GM12878 (cell line): ENCODE results near the gene VPS45. TPM values are rescaled to one million over a fixed set of nuclear protein-coding genes. Genes with fewer than 3 reads are reported as not detected.

Experiments used
- ATAC-seq: fragments of 200-7000 bp; cut with Tn5 transposase; 3 replicates; pipeline ENCODE4 v1.9.1; 2020; ENCODE audit warnings: mild to moderate bottlenecking, moderate library complexity
- BruUV-seq: library from RNA; stranded (reverse); fragments of 400-500 nt; replicated peaks from 2 replicates; lab custom pipeline; 2021; lab: Mats Ljungman, UMichigan
- CTCF ChIA-PET: fragments of 300-600 bp; sonication (Branson Sonifier 250); formaldehyde crosslinking; extraction: SDS; loops from one replicate; lab custom pipeline; 2021; ENCODE audit warnings: inconsistent platforms; lab: Yijun Ruan, JAX
- POLR2A ChIA-PET: fragments of 350-600 bp; formaldehyde crosslinking; extraction: SDS; loops from one replicate; lab custom pipeline; 2021; ENCODE audit warnings: inconsistent platforms; lab: Charles Lee
- RAD21 ChIA-PET: fragments of 300-600 bp; sonication (Branson Sonifier 250); formaldehyde crosslinking; loops from one replicate; lab custom pipeline; 2023; ENCODE audit warnings: antibody characterized with exemption; ENCODE audit not compliant: unreplicated experiment; lab: Charles Lee
- SMC1A ChIA-PET: fragments of 300-600 bp; sonication (Branson Sonifier 250); formaldehyde crosslinking; loops from one replicate; lab custom pipeline; 2023; ENCODE audit not compliant: unreplicated experiment, uncharacterized antibody; lab: Charles Lee
- DNase-seq: peaks from one replicate; pipeline ENCODE4 v3.0.0-alpha.2; 2011; ENCODE audit warnings: low read depth, low spot score
- FAIRE-seq: peaks from 3 replicates; lab custom pipeline; 2011; peaks lifted over from hg19 to GRCh38; lab: Jason Lieb, UNC
- H2AFZ ChIP-seq: 2 replicates; pipeline ENCODE4 v1.6.0; 2011; ENCODE audit warnings: low read depth, low read length, control low read depth; ENCODE audit not compliant: control insufficient read depth
- H3K27ac ChIP-seq: 2 replicates; pipeline ENCODE4 v1.5.1; 2011; ENCODE audit warnings: control low read depth; ENCODE audit not compliant: control insufficient read depth, insufficient read depth
- H3K27me3 ChIP-seq, 2 experiments: replicated peaks in 1 of 2; 2 replicates each; pipeline versions ENCODE4 v1.6.0 to v1.6.1; 2011; ENCODE audit warnings: low read length in 1 of 2; ENCODE audit not compliant: control insufficient read depth in 2 of 2, insufficient read depth in 2 of 2
- H3K36me3 ChIP-seq, 2 experiments: 2 replicates each; pipeline ENCODE4 v1.5.1; 2011; ENCODE audit warnings: low read length in 1 of 2; ENCODE audit not compliant: control insufficient read depth in 2 of 2, insufficient read depth in 2 of 2
- H3K4me1 ChIP-seq: 2 replicates; pipeline ENCODE4 v1.6.1; 2011; ENCODE audit warnings: mild to moderate bottlenecking, low read length, moderate library complexity, mixed read lengths; ENCODE audit not compliant: control insufficient read depth, insufficient read depth
- H3K4me2 ChIP-seq: 2 replicates; pipeline ENCODE4 v1.6.0; 2011; ENCODE audit warnings: control low read depth; ENCODE audit not compliant: control insufficient read depth, insufficient read depth
- H3K4me3 ChIP-seq: fragments of 200-600 bp; sonication (generic); 2 replicates; pipeline ENCODE4 v1.5.1; 2016
- H3K79me2 ChIP-seq: 2 replicates; pipeline ENCODE4 v1.6.0; 2011; ENCODE audit warnings: low read length; ENCODE audit not compliant: control insufficient read depth, insufficient read depth
- H3K9ac ChIP-seq: 2 replicates; pipeline ENCODE4 v1.8.0; 2011; ENCODE audit warnings: low read length, control low read depth, mixed read lengths; ENCODE audit not compliant: control insufficient read depth, insufficient read depth
- H3K9me3 ChIP-seq: replicated peaks from 3 replicates; pipeline ENCODE4 v1.5.1; 2011; ENCODE audit warnings: mild to moderate bottlenecking, low read length; ENCODE audit not compliant: control insufficient read depth, insufficient read depth
- H4K20me1 ChIP-seq: 2 replicates; pipeline ENCODE4 v1.6.0; 2011; ENCODE audit not compliant: control insufficient read depth, insufficient read depth
- ATF7 ChIP-seq: fragments of 450-650 bp; IDR thresholded peaks from 2 replicates; pipeline ENCODE4 v1.6.1; 2016; ENCODE audit warnings: low read depth, mild to moderate bottlenecking
- CBFB ChIP-seq: IDR thresholded peaks from 2 replicates; pipeline ENCODE4 v1.6.1; 2016; ENCODE audit warnings: antibody characterized with exemption, low read depth
- CHD4 ChIP-seq: fragments of 200-600 bp; sonication (generic); IDR thresholded peaks from 2 replicates; pipeline ENCODE4 v1.6.1; 2016; ENCODE audit warnings: mild to moderate bottlenecking
- EP300 ChIP-seq, 2 experiments: fragments of 150-350 bp in 1 of 2; IDR thresholded peaks; 2 replicates each; pipeline ENCODE4 v1.6.1; 2011 to 2012; ENCODE audit warnings: low read depth in 2 of 2, low read length in 2 of 2, borderline replicate concordance in 1 of 2, improper control_type of control experiment in 1 of 2, inconsistent platforms in 1 of 2; ENCODE audit not compliant: control insufficient read depth in 1 of 2
- FOXK2 ChIP-seq: fragments of 450-650 bp; IDR thresholded peaks from 2 replicates; pipeline ENCODE4 v1.6.1; 2017; ENCODE audit warnings: mild to moderate bottlenecking, moderate library complexity
- GABPA ChIP-seq: IDR thresholded peaks from 2 replicates; pipeline ENCODE4 v1.6.1; 2014; ENCODE audit warnings: antibody characterized with exemption, low read depth, mild to moderate bottlenecking, inconsistent platforms
- HSF1 ChIP-seq: fragments of 150-350 bp; IDR thresholded peaks from 2 replicates; pipeline ENCODE4 v1.6.1; 2014; ENCODE audit warnings: mild to moderate bottlenecking, low read depth, low read length
- KAT2A ChIP-seq: conservative IDR thresholded peaks from 2 replicates; pipeline ENCODE4 v1.6.1; 2011; ENCODE audit warnings: low read depth, low read length; ENCODE audit not compliant: control insufficient read depth
- MAX ChIP-seq: IDR thresholded peaks from 2 replicates; pipeline ENCODE4 v1.6.1; 2012; ENCODE audit warnings: low read depth, low read length, improper control_type of control experiment
- MYB ChIP-seq: fragments of 150-350 bp; IDR thresholded peaks from 2 replicates; pipeline ENCODE4 v1.6.1; 2014; ENCODE audit warnings: mild to moderate bottlenecking, low read depth, low read length, borderline replicate concordance
- RB1 ChIP-seq: fragments of 450-650 bp; formaldehyde crosslinking; IDR thresholded peaks from 2 replicates; pipeline ENCODE4 v1.6.1; 2017; ENCODE audit warnings: mild to moderate bottlenecking, borderline replicate concordance
- TBL1XR1 ChIP-seq: IDR thresholded peaks from 2 replicates; pipeline ENCODE4 v1.6.1; 2012; ENCODE audit warnings: low read depth, low read length, improper control_type of control experiment
- WRNIP1 ChIP-seq: IDR thresholded peaks from 2 replicates; pipeline ENCODE4 v1.6.1; 2011; ENCODE audit warnings: low read depth, low read length, improper control_type of control experiment, borderline replicate concordance
- ZNF24 ChIP-seq: fragments of 450-650 bp; IDR thresholded peaks from 2 replicates; pipeline ENCODE4 v1.6.1; 2017; ENCODE audit warnings: antibody characterized with exemption, mild to moderate bottlenecking
- WGBS: methylation state at CpG from one replicate; pipeline ENCODE4 v1.1.6; 2016; ENCODE audit warnings: low lambda C conversion rate; ENCODE audit not compliant: insufficient replicate concordance, insufficient coverage; ENCODE audit errors: missing lambda C conversion rate; 5-methylcytosine and 5-hydroxymethylcytosine counted together
- in situ Hi-C: fragments of 300-500 bp; cut with MboI; formaldehyde crosslinking; loops from 9 replicates; pipeline ENCODE4 v1.14.3; 2018; ENCODE audit warnings: mixed read lengths
- intact Hi-C: fragments of 100-400 bp; cut with micrococcal nuclease; formaldehyde crosslinking; loops from one replicate; pipeline ENCODE4 v1.14.2; 2022; ENCODE audit not compliant: unreplicated experiment
- polyA plus RNA-seq, 11 experiments: library from polyadenylated mRNA; depleted of rRNA in 4 of 11; unstranded in 6 of 11; stranded (reverse) in 5 of 11; fragments of >200 nt; fragmentation: Nextera tagmentation in 4 of 11; fragmentation: Illumina TruSeq in 1 of 11; extraction: Ambion mirVana in 4 of 11; extraction: Trizol in 1 of 11; gene quantifications; 1 replicate in 1 of 11; 2 replicates in 10 of 11; pipeline versions ENCODE4 v1.2.1 to v1.2.3, GENCODE V29; 2011 to 2016; ENCODE audit warnings: inconsistent platforms in 2 of 11, missing spikeins in 2 of 11, low read depth in 1 of 11
- total RNA-seq, 4 experiments: library from RNA; depleted of rRNA in 3 of 4; stranded (reverse); fragments of >200 nt in 3 of 4; fragmentation: Illumina TruSeq in 1 of 4; extraction: Trizol in 1 of 4; gene quantifications; 2 replicates each; pipeline versions ENCODE4 v1.2.1 to v1.2.3, GENCODE V29; 2013 to 2021
- TF ChIP-seq, protein P1 (sequence below): fragments of 450-650 bp; IDR thresholded peaks from 2 replicates; pipeline ENCODE4 v1.6.1; 2017; ENCODE audit warnings: borderline replicate concordance
- TF ChIP-seq, protein P2 (sequence below): fragments of 450-650 bp; formaldehyde crosslinking; IDR thresholded peaks from 2 replicates; pipeline ENCODE4 v1.5.0; 2022; ENCODE audit warnings: mild to moderate bottlenecking, missing genetic modification characterization

VPS45 gene
- total and polyA plus RNA-seq, 10 of the 15 experiments (the other 5 are each of a cell fraction or from before 2014, with no cell fraction given): 24.4 to 48.7 (median 34.5) TPM

DNA sequence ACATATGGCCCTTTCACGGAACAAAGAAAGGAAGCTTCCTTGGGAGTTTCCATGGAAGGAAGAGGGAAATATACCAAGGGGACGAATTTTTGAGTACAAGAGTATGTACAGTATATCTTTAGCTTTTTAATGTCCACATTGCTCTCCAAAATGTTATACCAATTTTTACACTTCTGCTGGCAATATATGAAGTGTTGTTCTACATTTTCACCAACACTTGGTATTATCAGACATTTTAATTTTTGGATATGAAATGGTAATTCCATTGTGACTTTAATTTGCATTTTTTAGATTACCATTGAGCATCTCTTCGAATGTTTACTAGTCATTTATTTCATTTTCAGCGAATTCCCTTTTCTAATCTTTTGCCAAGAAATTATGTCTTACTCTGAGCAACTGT lies 5.5 kb upstream of the VPS45 start:
- intact Hi-C loops (no loop called here), in situ Hi-C loops (no loop called here)
- BruUV-seq: no TSS peak
- Histone ChIP-seq H3K4me1 (peaks cover 9% of the 10 kb centered on the region; the same call in 1 of the 2 replicates), H3K9ac (no peak overlapping the region), H3K4me2 (no peak overlapping the region), H2AFZ (no peak overlapping the region), H4K20me1 (no peaks in the 10 kb centered on the region), H3K9me3 (no peaks in the 10 kb centered on the region), H3K27me3 (no peaks in the 10 kb centered on the region), H3K27ac (no peak overlapping the region), H3K36me3 (no peaks in the 10 kb centered on the region), H3K79me2 (peaks cover 10% of the 10 kb centered on the region), H3K4me3 (no peak overlapping the region)
- RAD21 ChIA-PET: interaction anchor here (0.5 kb wide), 1 partner anchor 101 kb away, joined by 5 read pairs; no protein-coding TSS in a partner anchor
- CTCF ChIA-PET: interaction anchor here (0.9 to 1.4 kb wide), 3 partner anchors 11 to 103 kb away, joined by 3 to 6 read pairs (median 5); no protein-coding TSS in a partner anchor
- SMC1A ChIA-PET: interaction anchor here (0.5 to 1.8 kb wide), 4 partner anchors 54 to 166 kb away, joined by 3 to 4 read pairs (median 3); no protein-coding TSS in a partner anchor
- WGBS: 97% methylated on average over 4 of the region's 4 CpGs
- FAIRE-seq (no peak), DNase-seq (no peak), ATAC-seq (no peak)
- POLR2A ChIA-PET: interaction anchor here (0.6 to 0.7 kb wide), 2 partner anchors 166 to 212 kb away, joined by 4 to 6 read pairs; no protein-coding TSS in a partner anchor
- TF ChIP-seq, protein P1, sequence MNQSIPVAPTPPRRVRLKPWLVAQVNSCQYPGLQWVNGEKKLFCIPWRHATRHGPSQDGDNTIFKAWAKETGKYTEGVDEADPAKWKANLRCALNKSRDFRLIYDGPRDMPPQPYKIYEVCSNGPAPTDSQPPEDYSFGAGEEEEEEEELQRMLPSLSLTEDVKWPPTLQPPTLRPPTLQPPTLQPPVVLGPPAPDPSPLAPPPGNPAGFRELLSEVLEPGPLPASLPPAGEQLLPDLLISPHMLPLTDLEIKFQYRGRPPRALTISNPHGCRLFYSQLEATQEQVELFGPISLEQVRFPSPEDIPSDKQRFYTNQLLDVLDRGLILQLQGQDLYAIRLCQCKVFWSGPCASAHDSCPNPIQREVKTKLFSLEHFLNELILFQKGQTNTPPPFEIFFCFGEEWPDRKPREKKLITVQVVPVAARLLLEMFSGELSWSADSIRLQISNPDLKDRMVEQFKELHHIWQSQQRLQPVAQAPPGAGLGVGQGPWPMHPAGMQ: no peak
- TF ChIP-seq CBFB: no peak
- no peak for TF ChIP-seq EP300 (IDR thresholded peaks at IDR 0.05; ENCODE audit: borderline replicate concordance in 1 of 2, control insufficient read depth in 1 of 2, low read depth in 2 of 2, low read length in 2 of 2)
- TF ChIP-seq ZNF24: no peak
- TF ChIP-seq MYB: no peak
- no peak for TF ChIP-seq FOXK2
- TF ChIP-seq GABPA: no peak
- no peak for TF ChIP-seq WRNIP1
- no peak for TF ChIP-seq RB1
- no peak for TF ChIP-seq MAX
- TF ChIP-seq, protein P2, sequence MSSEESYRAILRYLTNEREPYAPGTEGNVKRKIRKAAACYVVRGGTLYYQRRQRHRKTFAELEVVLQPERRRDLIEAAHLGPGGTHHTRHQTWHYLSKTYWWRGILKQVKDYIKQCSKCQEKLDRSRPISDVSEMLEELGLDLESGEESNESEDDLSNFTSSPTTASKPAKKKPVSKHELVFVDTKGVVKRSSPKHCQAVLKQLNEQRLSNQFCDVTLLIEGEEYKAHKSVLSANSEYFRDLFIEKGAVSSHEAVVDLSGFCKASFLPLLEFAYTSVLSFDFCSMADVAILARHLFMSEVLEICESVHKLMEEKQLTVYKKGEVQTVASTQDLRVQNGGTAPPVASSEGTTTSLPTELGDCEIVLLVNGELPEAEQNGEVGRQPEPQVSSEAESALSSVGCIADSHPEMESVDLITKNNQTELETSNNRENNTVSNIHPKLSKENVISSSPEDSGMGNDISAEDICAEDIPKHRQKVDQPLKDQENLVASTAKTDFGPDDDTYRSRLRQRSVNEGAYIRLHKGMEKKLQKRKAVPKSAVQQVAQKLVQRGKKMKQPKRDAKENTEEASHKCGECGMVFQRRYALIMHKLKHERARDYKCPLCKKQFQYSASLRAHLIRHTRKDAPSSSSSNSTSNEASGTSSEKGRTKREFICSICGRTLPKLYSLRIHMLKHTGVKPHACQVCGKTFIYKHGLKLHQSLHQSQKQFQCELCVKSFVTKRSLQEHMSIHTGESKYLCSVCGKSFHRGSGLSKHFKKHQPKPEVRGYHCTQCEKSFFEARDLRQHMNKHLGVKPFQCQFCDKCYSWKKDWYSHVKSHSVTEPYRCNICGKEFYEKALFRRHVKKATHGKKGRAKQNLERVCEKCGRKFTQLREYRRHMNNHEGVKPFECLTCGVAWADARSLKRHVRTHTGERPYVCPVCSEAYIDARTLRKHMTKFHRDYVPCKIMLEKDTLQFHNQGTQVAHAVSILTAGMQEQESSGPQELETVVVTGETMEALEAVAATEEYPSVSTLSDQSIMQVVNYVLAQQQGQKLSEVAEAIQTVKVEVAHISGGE: no peak
- no peak for TF ChIP-seq TBL1XR1
- no peak for TF ChIP-seq KAT2A
- no peak for TF ChIP-seq CHD4
- TF ChIP-seq ATF7: no peak
- no peak for TF ChIP-seq HSF1
